Liver (tissue), 9 donors: ENCODE measurements around the gene ATG2B. TPM values are rescaled to one million over a fixed set of nuclear protein-coding genes. Genes with fewer than 3 reads are reported as not detected.

Experiments
- DNase-seq: peaks from one replicate; pipeline ENCODE4 v3.0.0-alpha.2; 2017; ENCODE audit warnings: low spot score
- H3K27ac ChIP-seq, 2 donors: one replicate each; pipeline ENCODE4 v1.7.0; 2013; ENCODE audit warnings: inconsistent platforms in 2 of 2, low read length in 2 of 2, control low read depth in 1 of 2, low read depth in 1 of 2, mild to moderate bottlenecking in 1 of 2
- H3K27me3 ChIP-seq, 4 donors: one replicate each; pipeline versions ENCODE4 v1.6.1 to v1.7.0; 2013; ENCODE audit warnings: low read length in 3 of 4, inconsistent platforms in 1 of 4, mild to moderate bottlenecking in 1 of 4, moderate library complexity in 1 of 4; ENCODE audit not compliant: control insufficient read depth in 4 of 4, insufficient read depth in 4 of 4
- H3K36me3 ChIP-seq, 4 donors: one replicate each; pipeline versions ENCODE4 v1.6.1 to v1.7.0; 2013; ENCODE audit warnings: low read length in 3 of 4, mild to moderate bottlenecking in 3 of 4, low read depth in 1 of 4, moderate library complexity in 1 of 4; ENCODE audit not compliant: control insufficient read depth in 4 of 4, insufficient read depth in 3 of 4
- H3K4me1 ChIP-seq, 4 donors: one replicate each; pipeline versions ENCODE4 v1.6.1 to v1.7.0; 2013; ENCODE audit warnings: low read length in 3 of 4, mild to moderate bottlenecking in 3 of 4, moderate library complexity in 1 of 4; ENCODE audit not compliant: control insufficient read depth in 4 of 4, insufficient read depth in 4 of 4
- H3K4me3 ChIP-seq, 3 donors: one replicate each; pipeline versions ENCODE4 v1.6.1 to v1.7.0; 2013; ENCODE audit warnings: low read length in 3 of 3, control low read depth in 1 of 3, low read depth in 1 of 3, mild to moderate bottlenecking in 1 of 3
- H3K9ac ChIP-seq, 2 donors: one replicate each; pipeline ENCODE4 v1.7.0; 2013; ENCODE audit warnings: low read length in 2 of 2, mild to moderate bottlenecking in 2 of 2, moderate library complexity in 2 of 2, control low read depth in 1 of 2, low read depth in 1 of 2
- H3K9me3 ChIP-seq, 4 donors: one replicate each; pipeline versions ENCODE4 v1.6.1 to v1.7.0; 2013; ENCODE audit warnings: low read length in 3 of 4; ENCODE audit not compliant: control insufficient read depth in 4 of 4
- FOXA1 ChIP-seq: IDR thresholded peaks from 2 replicates; pipeline ENCODE4 v1.6.1; 2016; ENCODE audit warnings: antibody characterized with exemption
- GABPA ChIP-seq, 2 donors: IDR thresholded peaks in 1 of 2; conservative IDR thresholded peaks in 1 of 2; 2 replicates each; pipeline ENCODE4 v1.6.1; 2016; ENCODE audit warnings: antibody characterized with exemption in 2 of 2, mild to moderate bottlenecking in 1 of 2, moderate library complexity in 1 of 2
- HNF4A ChIP-seq, 2 donors: conservative IDR thresholded peaks; 2 replicates each; pipeline ENCODE4 v1.6.1; 2016; ENCODE audit warnings: antibody characterized with exemption in 2 of 2, mild to moderate bottlenecking in 2 of 2
- HNF4G ChIP-seq: IDR thresholded peaks from 2 replicates; pipeline ENCODE4 v1.6.1; 2016; ENCODE audit warnings: antibody characterized with exemption
- JUND ChIP-seq, 2 donors: IDR thresholded peaks; 2 replicates each; pipeline ENCODE4 v1.6.1; 2016; ENCODE audit warnings: antibody characterized with exemption in 2 of 2
- NR2F2 ChIP-seq: IDR thresholded peaks from 2 replicates; pipeline ENCODE4 v1.6.1; 2016; ENCODE audit warnings: antibody characterized with exemption
- RAD21 ChIP-seq, 2 donors: IDR thresholded peaks; 2 replicates each; pipeline ENCODE4 v1.6.1; 2016; ENCODE audit warnings: antibody characterized with exemption in 2 of 2, mild to moderate bottlenecking in 2 of 2
- REST ChIP-seq: IDR thresholded peaks from 2 replicates; pipeline ENCODE4 v1.6.1; 2016; ENCODE audit warnings: antibody characterized with exemption, mild to moderate bottlenecking
- RXRA ChIP-seq, 2 donors: IDR thresholded peaks; 2 replicates each; pipeline ENCODE4 v1.6.1; 2017 to 2018; ENCODE audit warnings: antibody characterized with exemption in 2 of 2, mild to moderate bottlenecking in 1 of 2
- SP1 ChIP-seq: IDR thresholded peaks from 2 replicates; pipeline ENCODE4 v1.6.1; 2018; ENCODE audit warnings: antibody characterized with exemption, mild to moderate bottlenecking
- TAF1 ChIP-seq: conservative IDR thresholded peaks from 2 replicates; pipeline ENCODE4 v1.6.1; 2016; ENCODE audit warnings: antibody characterized with exemption, mild to moderate bottlenecking
- YY1 ChIP-seq: IDR thresholded peaks from 2 replicates; pipeline ENCODE4 v1.6.1; 2016; ENCODE audit warnings: antibody characterized with exemption, mild to moderate bottlenecking
- ZBTB33 ChIP-seq: IDR thresholded peaks from 2 replicates; pipeline ENCODE4 v1.6.1; 2016; ENCODE audit warnings: antibody characterized with exemption
- WGBS: extraction: QIAGEN DNeasy Blood & Tissue Kit; methylation state at CpG from one replicate; pipeline ENCODE4 v1.1.7; 2013; 5-methylcytosine and 5-hydroxymethylcytosine counted together
- polyA plus RNA-seq, 2 donors: library from polyadenylated mRNA; stranded (reverse) in 1 of 2; unstranded in 1 of 2; fragments of 200-250 nt in 1 of 2; fragments of >200 nt in 1 of 2; fragmentation: Nextera tagmentation in 1 of 2; extraction: Ambion mirVana in 1 of 2; gene quantifications; one replicate each; pipeline versions ENCODE4 v1.2.1 to v1.2.3, GENCODE V29; 2013 to 2015
- total RNA-seq, 2 donors: library from RNA; depleted of rRNA; stranded (reverse); fragments of >200 nt; gene quantifications; one replicate each; pipeline ENCODE4 v1.2.3, GENCODE V29; 2014
- TF ChIP-seq, protein P1 (sequence below): fragments of 150-350 bp; IDR thresholded peaks from 2 replicates; pipeline ENCODE4 v1.5.1; 2017; ENCODE audit warnings: improper control_type of control experiment, low read depth, low read length; ENCODE audit not compliant: missing input control
- TF ChIP-seq, protein P2 (sequence below): IDR thresholded peaks from 2 replicates; pipeline ENCODE4 v1.6.1; 2016; ENCODE audit warnings: antibody characterized with exemption
- TF ChIP-seq, protein P3 (sequence below): IDR thresholded peaks from 2 replicates; pipeline ENCODE4 v1.6.1; 2016; ENCODE audit warnings: antibody characterized with exemption
- donor health status: healthy.
- donor health status: healthy.
- donor health status: healthy.
- donor health status: healthy.
- donor health status: healthy.

Gene ATG2B
- total and polyA plus RNA-seq, 4 donors = 4.7 to 36.0 (median 20.5) TPM

DNA sequence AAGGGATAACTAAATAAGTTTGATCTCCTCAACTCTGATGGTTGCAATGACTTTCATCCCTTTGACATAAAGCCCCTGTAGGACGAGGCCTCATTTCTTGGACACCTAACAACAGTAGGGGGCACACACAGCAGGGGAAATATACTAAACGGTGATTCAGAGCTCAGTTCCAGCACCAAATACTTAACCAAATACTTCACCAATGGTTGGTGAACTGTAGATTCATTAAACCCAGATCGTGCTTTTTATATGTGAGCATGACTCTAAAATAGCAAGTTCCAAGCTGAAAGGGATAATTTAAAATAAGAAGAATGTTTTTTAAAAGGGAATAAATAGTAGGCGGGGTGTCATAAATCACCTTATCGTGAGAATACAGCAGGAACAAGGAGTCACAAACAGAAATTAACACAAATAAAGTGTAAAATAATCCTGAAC, 53.2 kb downstream of the ATG2B start:
- TF ChIP-seq HNF4G (no peak), JUND (IDR thresholded peaks at IDR 0.05) (no peak), HNF4A (conservative IDR thresholded peaks at IDR 0.05) (no peak), NR2F2 (no peak), SP1 (no peak), REST (no peak), YY1 (no peak), FOXA1 (no peak), RXRA (IDR thresholded peaks at IDR 0.05) (no peak)
- TF ChIP-seq, protein P1, sequence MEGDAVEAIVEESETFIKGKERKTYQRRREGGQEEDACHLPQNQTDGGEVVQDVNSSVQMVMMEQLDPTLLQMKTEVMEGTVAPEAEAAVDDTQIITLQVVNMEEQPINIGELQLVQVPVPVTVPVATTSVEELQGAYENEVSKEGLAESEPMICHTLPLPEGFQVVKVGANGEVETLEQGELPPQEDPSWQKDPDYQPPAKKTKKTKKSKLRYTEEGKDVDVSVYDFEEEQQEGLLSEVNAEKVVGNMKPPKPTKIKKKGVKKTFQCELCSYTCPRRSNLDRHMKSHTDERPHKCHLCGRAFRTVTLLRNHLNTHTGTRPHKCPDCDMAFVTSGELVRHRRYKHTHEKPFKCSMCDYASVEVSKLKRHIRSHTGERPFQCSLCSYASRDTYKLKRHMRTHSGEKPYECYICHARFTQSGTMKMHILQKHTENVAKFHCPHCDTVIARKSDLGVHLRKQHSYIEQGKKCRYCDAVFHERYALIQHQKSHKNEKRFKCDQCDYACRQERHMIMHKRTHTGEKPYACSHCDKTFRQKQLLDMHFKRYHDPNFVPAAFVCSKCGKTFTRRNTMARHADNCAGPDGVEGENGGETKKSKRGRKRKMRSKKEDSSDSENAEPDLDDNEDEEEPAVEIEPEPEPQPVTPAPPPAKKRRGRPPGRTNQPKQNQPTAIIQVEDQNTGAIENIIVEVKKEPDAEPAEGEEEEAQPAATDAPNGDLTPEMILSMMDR = no peak
- TF ChIP-seq, protein P2, sequence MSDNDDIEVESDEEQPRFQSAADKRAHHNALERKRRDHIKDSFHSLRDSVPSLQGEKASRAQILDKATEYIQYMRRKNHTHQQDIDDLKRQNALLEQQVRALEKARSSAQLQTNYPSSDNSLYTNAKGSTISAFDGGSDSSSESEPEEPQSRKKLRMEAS = no peak
- TF ChIP-seq, protein P3, sequence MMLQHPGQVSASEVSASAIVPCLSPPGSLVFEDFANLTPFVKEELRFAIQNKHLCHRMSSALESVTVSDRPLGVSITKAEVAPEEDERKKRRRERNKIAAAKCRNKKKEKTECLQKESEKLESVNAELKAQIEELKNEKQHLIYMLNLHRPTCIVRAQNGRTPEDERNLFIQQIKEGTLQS = no peak
- H3K36me3 ChIP-seq = peaks cover 1 to 25% (median 19%) of the 10 kb centered on the region in 4 donors
- no peak overlapping the region for H3K4me3 ChIP-seq
- H3K9me3 ChIP-seq = no peaks in the 10 kb centered on the region
- H3K9ac ChIP-seq = no peak overlapping the region
- no peak for DNase-seq
- no peaks in the 10 kb centered on the region for H3K27me3 ChIP-seq
- H3K27ac ChIP-seq = peak overlapping the region; percentile 80 to 86
- peaks cover 7 to 23% (median 17%) of the 10 kb centered on the region in 4 donors for H3K4me1 ChIP-seq
- WGBS = 69% methylated on average over 5 of the region's 5 CpGs

GRCh38 chr14:96309133-96309895, 53.8 kb downstream of the ATG2B start:
- peak overlapping the region in 1 of 2 donors; percentile 18 for H3K9ac ChIP-seq
- peak overlapping the region; percentile 80 to 86 for H3K27ac ChIP-seq
- 38% methylated on average over 8 of the region's 8 CpGs for WGBS
- TF ChIP-seq, protein P2 = peak; percentile 27
- TF ChIP-seq FOXA1 (peak; percentile 17), ZBTB33 (peak; percentile 7), GABPA (IDR thresholded peaks at IDR 0.05 in 1 of 2, conservative IDR thresholded peaks at IDR 0.05 in 1 of 2) (no peak), RAD21 (IDR thresholded peaks at IDR 0.05) (peak in 1 of 2 donors; percentile 17), NR2F2 (no peak), SP1 (peak; percentile 85), TAF1 (peak; percentile 50), HNF4A (conservative IDR thresholded peaks at IDR 0.05) (peak; percentile 36 to 53), YY1 (peak; percentile 85), REST (peak; percentile 45)

More at GRCh38 chr14:96309133-96309895, 53.8 kb downstream of the ATG2B start:
- peaks cover 7 to 23% (median 17%) of the 10 kb centered on the region in 4 donors for H3K4me1 ChIP-seq
- H3K36me3 ChIP-seq = peaks cover 4 to 26% (median 19%) of the 10 kb centered on the region in 4 donors
- H3K27me3 ChIP-seq = no peaks in the 10 kb centered on the region
- H3K4me3 ChIP-seq = no peak overlapping the region
- no peaks in the 10 kb centered on the region for H3K9me3 ChIP-seq
- DNase-seq = no peak
